22Rv1 (cell line): ENCODE measurements around the gene TMEM61.
A peak's percentile ranks its signal among the peaks of the same experiment; 100 is the strongest.
"Not testable (repeated sequence)": the region's sequence is repeated elsewhere in the genome, so short reads cannot be mapped to it uniquely, and the experiment has no call there.

ENCODE experiments used
- H3K27ac ChIP-seq: fragments of 450-650 bp; 2 replicates; pipeline ENCODE4 v1.5.1; 2017
- ZFX ChIP-seq: fragments of 450-650 bp; IDR thresholded peaks from 2 replicates; pipeline ENCODE4 v1.6.1; 2017; ENCODE audit warnings: antibody characterized with exemption, borderline replicate concordance
- TF ChIP-seq, protein P1 (sequence below): fragments of 450-650 bp; IDR thresholded peaks from 2 replicates; pipeline ENCODE4 v1.5.1; 2017; ENCODE audit warnings: mild to moderate bottlenecking

The TMEM61 gene

DNA sequence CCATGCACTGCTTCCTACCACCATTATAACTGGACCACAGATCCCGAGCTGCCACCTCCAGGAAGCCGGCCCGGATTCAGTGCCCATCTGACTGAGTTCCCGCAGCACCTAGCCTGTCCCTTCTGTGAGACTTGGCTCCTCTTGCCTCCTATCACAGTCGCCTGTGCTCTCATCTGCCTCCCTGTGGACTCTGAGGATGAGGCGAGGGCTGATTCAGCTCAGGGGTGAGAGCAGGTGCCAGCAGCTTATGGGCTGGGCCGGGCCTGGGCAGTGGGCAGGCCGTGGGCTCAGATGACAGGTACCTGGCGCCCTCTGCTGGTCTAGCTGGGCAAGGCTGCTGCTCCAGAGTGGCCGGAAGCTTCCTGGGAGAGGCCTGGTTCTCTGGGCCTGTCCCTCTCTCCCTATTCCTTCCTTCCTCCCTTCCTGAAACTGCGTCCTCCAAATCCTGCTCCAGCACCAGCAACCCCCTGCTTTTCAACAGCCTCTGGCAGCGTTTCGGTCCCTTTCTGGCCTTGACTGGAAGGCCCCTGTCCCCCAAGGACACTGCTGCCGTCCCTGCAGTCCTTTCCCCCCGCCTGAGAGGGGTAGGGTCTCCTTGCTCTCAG is 41.6 kb downstream of the TMEM61 start:
- no peak for TF ChIP-seq ZFX
- TF ChIP-seq, protein P1, sequence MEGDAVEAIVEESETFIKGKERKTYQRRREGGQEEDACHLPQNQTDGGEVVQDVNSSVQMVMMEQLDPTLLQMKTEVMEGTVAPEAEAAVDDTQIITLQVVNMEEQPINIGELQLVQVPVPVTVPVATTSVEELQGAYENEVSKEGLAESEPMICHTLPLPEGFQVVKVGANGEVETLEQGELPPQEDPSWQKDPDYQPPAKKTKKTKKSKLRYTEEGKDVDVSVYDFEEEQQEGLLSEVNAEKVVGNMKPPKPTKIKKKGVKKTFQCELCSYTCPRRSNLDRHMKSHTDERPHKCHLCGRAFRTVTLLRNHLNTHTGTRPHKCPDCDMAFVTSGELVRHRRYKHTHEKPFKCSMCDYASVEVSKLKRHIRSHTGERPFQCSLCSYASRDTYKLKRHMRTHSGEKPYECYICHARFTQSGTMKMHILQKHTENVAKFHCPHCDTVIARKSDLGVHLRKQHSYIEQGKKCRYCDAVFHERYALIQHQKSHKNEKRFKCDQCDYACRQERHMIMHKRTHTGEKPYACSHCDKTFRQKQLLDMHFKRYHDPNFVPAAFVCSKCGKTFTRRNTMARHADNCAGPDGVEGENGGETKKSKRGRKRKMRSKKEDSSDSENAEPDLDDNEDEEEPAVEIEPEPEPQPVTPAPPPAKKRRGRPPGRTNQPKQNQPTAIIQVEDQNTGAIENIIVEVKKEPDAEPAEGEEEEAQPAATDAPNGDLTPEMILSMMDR, result peak; percentile 97
- no peak overlapping the region for H3K27ac ChIP-seq

DNA sequence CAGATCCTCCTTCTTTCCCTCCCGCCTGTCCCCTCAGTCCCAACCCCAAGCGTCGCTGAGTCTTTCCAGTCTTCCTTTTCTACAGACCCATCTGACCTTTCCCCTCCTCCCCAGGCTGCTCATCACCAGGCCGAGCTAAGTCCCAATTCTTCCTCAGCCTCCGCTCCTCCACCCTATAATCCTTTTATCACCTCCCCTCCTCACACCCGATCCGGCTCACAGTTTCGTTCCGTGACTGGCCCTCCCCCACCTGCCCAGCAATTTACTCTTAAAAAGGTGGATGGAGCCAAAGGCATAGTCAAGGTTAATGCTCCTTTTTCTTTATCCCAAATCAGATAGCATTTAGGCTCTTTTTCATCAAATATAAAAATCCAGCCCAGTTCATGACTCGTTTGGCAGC is 43.7 kb downstream of the TMEM61 start:
- H3K27ac ChIP-seq, result not testable (repeated sequence)

DNA sequence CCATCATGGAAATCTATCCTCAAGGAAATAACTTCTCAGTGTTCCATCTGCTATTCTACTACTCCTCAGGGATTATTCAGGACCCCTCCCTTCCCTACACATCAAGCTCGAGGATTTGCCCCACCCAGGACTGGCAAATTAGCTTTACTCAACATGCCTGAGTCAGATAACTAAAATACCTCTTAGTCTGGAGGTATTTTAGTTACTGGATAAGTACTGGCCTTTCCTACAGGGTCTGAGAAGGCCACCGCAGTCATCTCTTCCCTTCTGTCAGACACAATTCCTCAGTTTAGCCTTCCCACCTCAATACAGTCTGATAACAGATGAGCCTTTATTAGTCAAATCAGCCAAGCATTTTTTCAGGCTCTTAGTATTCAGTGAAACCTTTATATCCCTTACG is 46.3 kb downstream of the TMEM61 start:
- not testable (repeated sequence) for H3K27ac ChIP-seq

DNA sequence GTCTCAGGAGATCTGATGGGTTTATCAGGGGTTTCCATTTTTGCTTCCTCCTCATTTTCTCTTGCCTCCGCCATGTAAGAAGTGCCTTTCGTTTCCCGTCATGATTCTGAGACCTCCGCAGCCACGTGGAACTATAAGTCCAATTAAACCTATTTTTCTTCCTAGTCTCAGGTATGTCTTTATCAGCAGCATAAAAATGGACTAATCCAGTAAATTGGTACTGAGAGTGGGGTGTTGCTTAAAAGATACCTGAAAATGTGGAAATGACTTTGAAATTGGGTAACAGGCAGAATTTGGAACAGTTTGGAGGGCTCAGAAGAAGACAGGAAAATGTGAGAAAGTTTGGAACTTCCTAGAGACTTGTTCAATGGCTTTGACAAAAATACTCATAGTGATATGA is 50.7 kb downstream of the TMEM61 start:
- H3K27ac ChIP-seq, result not testable (repeated sequence)

DNA sequence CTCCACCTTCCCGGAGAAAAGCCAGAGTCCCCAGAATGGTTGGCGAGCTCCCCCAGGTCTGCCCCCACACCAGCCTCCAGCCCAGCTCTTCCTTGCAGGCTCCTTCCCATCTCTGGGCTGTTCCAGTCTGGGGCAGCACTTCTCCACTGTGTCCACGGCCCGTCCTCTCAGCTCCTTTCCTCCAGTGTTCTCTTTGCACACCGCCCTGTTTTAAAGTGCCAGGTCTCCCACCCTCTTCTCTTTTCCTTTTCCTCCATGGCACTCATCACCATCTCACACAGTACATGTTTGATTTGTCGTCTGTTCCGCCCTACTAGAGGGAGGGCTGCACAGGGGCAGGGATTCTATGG is 52.8 kb downstream of the TMEM61 start:
- H3K27ac ChIP-seq, result no peak overlapping the region
- TF ChIP-seq, protein P1, result no peak
- TF ChIP-seq ZFX, result no peak

DNA sequence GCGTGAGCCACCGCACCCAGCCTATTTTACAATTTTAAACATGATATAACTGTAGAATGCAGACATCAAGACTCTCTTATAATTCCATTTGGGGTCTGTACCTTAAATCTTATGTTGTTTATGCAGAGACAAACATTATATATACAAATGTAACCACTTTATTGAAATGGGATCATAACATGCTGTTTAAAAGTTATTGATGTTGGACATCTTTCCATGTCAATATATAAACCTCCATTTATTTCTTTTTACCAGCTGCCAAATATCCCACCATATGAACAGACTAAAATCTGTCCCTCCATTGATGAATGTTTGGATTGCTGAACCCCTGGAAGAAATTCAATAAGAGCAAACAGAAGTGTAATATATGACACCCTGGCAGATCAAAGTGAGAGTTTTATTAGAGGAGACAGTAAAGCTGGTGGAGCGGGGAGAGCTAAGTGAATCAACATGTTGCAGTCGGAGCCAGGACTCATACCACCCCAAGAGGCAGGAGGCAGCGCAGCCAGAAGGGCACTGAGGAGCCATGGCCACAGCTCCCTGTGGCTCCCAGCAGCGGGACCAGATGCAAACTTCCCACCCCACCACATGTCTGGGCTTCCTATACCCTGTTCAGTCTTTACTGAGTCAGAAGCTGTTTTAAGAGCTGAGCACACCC is 54.2 kb downstream of the TMEM61 start:
- TF ChIP-seq, protein P1, result no peak
- no peak for TF ChIP-seq ZFX
- H3K27ac ChIP-seq, result no peak overlapping the region

DNA sequence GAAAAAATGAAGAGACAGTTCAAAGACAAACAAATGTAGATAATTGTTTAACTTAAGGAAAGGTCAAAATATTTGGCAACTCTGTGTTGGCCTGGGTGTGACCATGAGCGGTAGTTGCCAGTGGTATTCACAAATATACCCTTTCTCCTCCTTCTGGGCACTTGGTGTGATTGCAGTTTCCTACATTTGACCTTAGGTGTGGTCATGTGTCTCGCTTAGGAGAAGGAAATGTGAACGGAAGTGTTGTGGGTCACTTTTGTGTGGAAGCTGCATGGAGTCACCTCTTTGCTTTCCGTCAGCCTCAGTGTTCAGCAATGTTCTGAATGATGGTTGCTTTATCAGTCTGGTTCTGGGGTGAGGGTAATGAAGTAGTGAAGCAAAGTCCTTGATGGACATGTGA is 55.5 kb downstream of the TMEM61 start:
- H3K27ac ChIP-seq, result no peak overlapping the region
- TF ChIP-seq, protein P1, result no peak; the same call in none of the 2 replicates
- TF ChIP-seq ZFX, result no peak

DNA sequence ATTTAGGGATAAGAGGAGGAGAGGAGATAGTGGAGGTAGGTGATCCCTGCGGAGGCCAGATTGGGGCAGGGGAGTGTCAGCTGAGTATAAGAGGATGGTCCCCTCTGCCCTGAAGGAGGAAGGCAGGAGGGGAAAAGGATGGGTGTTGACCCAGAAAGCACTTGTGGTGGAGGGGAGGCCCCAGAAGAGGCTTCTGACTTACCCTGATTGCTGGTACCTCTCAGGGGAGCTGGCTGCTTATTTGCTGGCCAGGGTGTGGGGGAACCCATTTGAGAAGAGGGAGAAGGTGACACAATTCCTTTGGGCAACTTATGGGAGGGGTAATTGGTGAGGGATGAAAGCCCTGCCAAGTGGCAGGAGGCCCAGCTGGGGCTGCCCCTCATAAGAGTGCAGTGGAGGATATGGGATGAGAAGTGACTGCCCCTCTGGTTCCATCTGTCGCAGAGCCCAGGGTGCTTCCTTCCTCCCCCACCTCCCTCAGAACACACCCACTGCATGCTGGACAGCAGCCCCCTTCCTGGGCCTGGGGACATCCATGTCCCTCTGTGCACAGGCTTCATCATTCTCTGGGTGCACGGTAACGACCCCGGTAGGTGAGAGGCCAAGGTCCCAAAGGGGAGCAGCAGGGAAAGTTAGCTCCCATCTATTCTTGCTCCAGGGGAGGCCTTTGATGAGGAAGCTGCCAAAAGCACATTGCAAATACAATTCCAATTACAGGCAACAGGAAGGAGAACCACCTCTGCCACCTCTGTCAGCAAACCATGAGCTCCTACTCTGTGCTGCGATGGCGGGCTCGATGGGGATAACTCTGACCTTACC is 57.5 kb downstream of the TMEM61 start:
- H3K27ac ChIP-seq, result no peak overlapping the region
- no peak for TF ChIP-seq ZFX
- TF ChIP-seq, protein P1, result no peak

DNA sequence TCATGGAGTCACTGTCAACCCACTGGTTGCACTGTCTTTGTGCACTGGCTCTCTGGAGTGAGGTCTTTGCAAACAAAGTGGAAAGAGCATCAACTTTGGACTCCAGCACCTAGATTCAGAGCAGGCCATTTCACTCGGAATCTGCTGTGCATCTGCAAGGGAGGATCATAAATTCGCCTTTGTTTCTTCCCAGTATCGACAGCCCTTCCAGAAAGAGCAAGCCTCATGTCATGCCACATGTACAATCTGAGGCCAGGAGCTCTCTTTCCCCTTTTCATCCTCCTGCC is 58.1 kb downstream of the TMEM61 start:
- no peak overlapping the region for H3K27ac ChIP-seq
- no peak for TF ChIP-seq ZFX
- TF ChIP-seq, protein P1, result no peak
